Measurements from ENCODE around the gene CDC42BPB.

The CDC42BPB gene

GRCh38 chr14:102914474-102915291, 142.7 kb downstream of the CDC42BPB start:
- no peak for DNase-seq (ENCODE audit: low read depth, low spot score)

- no peak for DNase-seq (ENCODE audit: low read depth, low spot score)
Measured at GRCh38 chr14:102913341-102914211, 143.8 kb downstream of the CDC42BPB start.

GRCh38 chr14:102911991-102912761, 145.2 kb downstream of the CDC42BPB start:
- DNase-seq (ENCODE audit: low read depth, low spot score) = no peak

- no peak for DNase-seq (ENCODE audit: low read depth, low spot score)
Measured at GRCh38 chr14:102911541-102911951, 145.8 kb downstream of the CDC42BPB start.

GRCh38 chr14:102910442-102910841, 146.9 kb downstream of the CDC42BPB start:
- no peak for DNase-seq (ENCODE audit: low read depth, low spot score)

GRCh38 chr14:102909911-102910310, 147.4 kb downstream of the CDC42BPB start:
- DNase-seq (ENCODE audit: low read depth, low spot score) = no peak

- no peak for DNase-seq (ENCODE audit: low read depth, low spot score)
Measured at GRCh38 chr14:102909462-102909861, 147.9 kb downstream of the CDC42BPB start.

GRCh38 chr14:102908766-102909455, 148.4 kb downstream of the CDC42BPB start:
- no peak for DNase-seq (ENCODE audit: low read depth, low spot score)

GRCh38 chr14:102907980-102908730, 149.2 kb downstream of the CDC42BPB start:
- DNase-seq (ENCODE audit: low read depth, low spot score) = no peak

GRCh38 chr14:102907303-102907844, 150.0 kb downstream of the CDC42BPB start:
- no peak for DNase-seq (ENCODE audit: low read depth, low spot score)

- DNase-seq (ENCODE audit: low read depth, low spot score) = no peak
Measured at GRCh38 chr14:102906616-102907302, 150.6 kb downstream of the CDC42BPB start.

GRCh38 chr14:102905116-102906108, 151.9 kb downstream of the CDC42BPB start:
- DNase-seq (ENCODE audit: low read depth, low spot score) = no peak

GRCh38 chr14:102903889-102904512, 153.3 kb downstream of the CDC42BPB start:
- DNase-seq (ENCODE audit: low read depth, low spot score) = no peak

- no peak for DNase-seq (ENCODE audit: low read depth, low spot score)
Measured at GRCh38 chr14:102903248-102903888, 154.0 kb downstream of the CDC42BPB start.

GRCh38 chr14:102902523-102903247, 154.7 kb downstream of the CDC42BPB start:
- no peak for DNase-seq (ENCODE audit: low read depth, low spot score)

- DNase-seq (ENCODE audit: low read depth, low spot score) = no peak
Measured at GRCh38 chr14:102902086-102902485, 155.3 kb downstream of the CDC42BPB start.

GRCh38 chr14:102901633-102902032, 155.7 kb downstream of the CDC42BPB start:
- DNase-seq (ENCODE audit: low read depth, low spot score) = no peak

Data from astrocyte of the hippocampus (primary cell).